ENCODE measurements around the gene SH3BP4.

GRCh38 chr2:235094457-235094856 lies 142.6 kb downstream of the SH3BP4 start:
- TF ChIP-seq CTCF (IDR thresholded peaks at IDR 0.05; ENCODE audit: low read depth, low read length, poor library complexity, severe bottlenecking) (no peak), EZH2phosphoT487 (IDR thresholded peaks at IDR 0.05; ENCODE audit: borderline replicate concordance, low read length) (no peak)
